ENCODE data around the gene DYNLL2. TPM values are rescaled to one million over a fixed set of nuclear protein-coding genes. Genes with fewer than 3 reads are reported as not detected.

DYNLL2 gene
- total RNA-seq, 5 donors from 2014 or later (not counting 1 experiment from before 2014, with no cell fraction given), result 30.4 to 42.1 (median 34.9) TPM

GRCh38 chr17:58107306-58107705, 24.1 kb downstream of the DYNLL2 start:
- Histone ChIP-seq H3K4me3 (ENCODE audit: control insufficient read depth in 1 of 2, extremely low read depth in 1 of 2, low read length in 1 of 2) (no peak overlapping the region), H3K4me1 (ENCODE audit: control insufficient read depth in 1 of 2, extremely low read depth in 1 of 2, insufficient read depth in 2 of 2, low read length in 2 of 2) (no peaks in the 10 kb centered on the region), H3K36me3 (ENCODE audit: control insufficient read depth in 2 of 2, extremely low read depth in 1 of 2, insufficient read depth in 1 of 2, low read length in 1 of 2) (no peaks in the 10 kb centered on the region), H3K27ac (ENCODE audit: low read length) (no peak overlapping the region), H3K27me3 (replicated peaks in 1 of 2; ENCODE audit: control insufficient read depth in 2 of 2, extremely low read depth in 1 of 2, insufficient read depth in 2 of 2, low read length in 1 of 2) (peaks cover 0 to 8% of the 10 kb centered on the region in 2 experiments), H3K9me3 (no peaks in the 10 kb centered on the region)
- H3K4me1 Mint-ChIP-seq, result no peaks in the 10 kb centered on the region
- H3K27ac Mint-ChIP-seq, result no peak overlapping the region
- WGBS (ENCODE audit: insufficient coverage), result no CpG with 5 or more reads among the region's 1 CpG
- no peak overlapping the region for H3K4me3 Mint-ChIP-seq
- peaks cover 0 to 3% of the 10 kb centered on the region in 2 donors for H3K27me3 Mint-ChIP-seq
- DNase-seq, result no peak
- POLR2A ChIA-PET, result no interaction called here
- CTCF ChIA-PET, result no interaction called here
- H3K36me3 Mint-ChIP-seq, result no peaks in the 10 kb centered on the region
- ATAC-seq (replicated peaks in 1 of 4), result no peak
- no peaks in the 10 kb centered on the region for H3K9me3 Mint-ChIP-seq

DNA sequence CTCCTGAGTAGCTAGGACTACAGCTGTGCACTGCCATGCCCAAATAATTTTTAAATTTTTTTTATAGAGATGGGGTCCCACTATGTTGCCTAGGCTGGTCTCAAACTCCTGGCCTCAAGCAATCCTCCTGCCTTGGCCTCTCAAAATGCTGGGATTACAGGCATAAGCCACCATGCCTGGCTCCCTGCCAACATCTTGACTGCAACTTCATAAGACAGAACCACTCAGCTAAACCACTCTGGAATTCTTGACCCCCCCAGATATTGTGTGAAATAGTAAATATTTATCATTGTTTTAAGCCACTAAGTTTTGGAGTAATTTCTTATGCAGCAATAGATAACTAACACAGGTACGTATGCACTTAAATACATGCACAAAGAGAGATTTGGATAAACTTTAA, 26.0 kb downstream of the DYNLL2 start:
- Mint-ChIP-seq H3K27ac (no peak overlapping the region), H3K4me1 (no peaks in the 10 kb centered on the region), H3K36me3 (no peaks in the 10 kb centered on the region), H3K9me3 (no peaks in the 10 kb centered on the region), H3K27me3 (peaks cover 0 to 3% of the 10 kb centered on the region in 2 donors), H3K4me3 (no peak overlapping the region)
- peaks cover 0 to 12% of the 10 kb centered on the region in 2 experiments for H3K27me3 ChIP-seq (replicated peaks in 1 of 2; ENCODE audit: control insufficient read depth in 2 of 2, extremely low read depth in 1 of 2, insufficient read depth in 2 of 2, low read length in 1 of 2)
- no peaks in the 10 kb centered on the region for H3K36me3 ChIP-seq (ENCODE audit: control insufficient read depth in 2 of 2, extremely low read depth in 1 of 2, insufficient read depth in 1 of 2, low read length in 1 of 2)
- H3K4me3 ChIP-seq (ENCODE audit: control insufficient read depth in 1 of 2, extremely low read depth in 1 of 2, low read length in 1 of 2), result no peak overlapping the region
- WGBS (ENCODE audit: insufficient coverage), result no CpG with 5 or more reads among the region's 1 CpG
- CTCF ChIA-PET, result no interaction called here
- DNase-seq (no peak), ATAC-seq (replicated peaks in 1 of 4) (no peak)
- H3K4me1 ChIP-seq (ENCODE audit: control insufficient read depth in 1 of 2, extremely low read depth in 1 of 2, insufficient read depth in 2 of 2, low read length in 2 of 2), result no peaks in the 10 kb centered on the region
- POLR2A ChIA-PET, result no interaction called here
- H3K27ac ChIP-seq (ENCODE audit: low read length), result no peak overlapping the region
- H3K9me3 ChIP-seq, result no peaks in the 10 kb centered on the region

- no peaks in the 10 kb centered on the region for H3K9me3 ChIP-seq
- H3K4me3 Mint-ChIP-seq, result no peak overlapping the region
- no peak overlapping the region for H3K27ac Mint-ChIP-seq
- no peaks in the 10 kb centered on the region for H3K36me3 Mint-ChIP-seq
- peaks cover 0 to 15% of the 10 kb centered on the region in 2 experiments for H3K27me3 ChIP-seq (replicated peaks in 1 of 2; ENCODE audit: control insufficient read depth in 2 of 2, extremely low read depth in 1 of 2, insufficient read depth in 2 of 2, low read length in 1 of 2)
- H3K36me3 ChIP-seq (ENCODE audit: control insufficient read depth in 2 of 2, extremely low read depth in 1 of 2, insufficient read depth in 1 of 2, low read length in 1 of 2), result no peaks in the 10 kb centered on the region
- no peak overlapping the region for H3K4me3 ChIP-seq (ENCODE audit: control insufficient read depth in 1 of 2, extremely low read depth in 1 of 2, low read length in 1 of 2)
- H3K27me3 Mint-ChIP-seq, result peaks cover 0 to 3% of the 10 kb centered on the region in 2 donors
- no peaks in the 10 kb centered on the region for H3K4me1 ChIP-seq (ENCODE audit: control insufficient read depth in 1 of 2, extremely low read depth in 1 of 2, insufficient read depth in 2 of 2, low read length in 2 of 2)
- ATAC-seq (replicated peaks in 1 of 4), result no peak
- ChIA-PET POLR2A (no interaction called here), CTCF (interaction anchor here in 1 of 2 donors (0.7 to 1.4 kb wide), 3 partner anchors 22 to 110 kb away, joined by 3 to 4 read pairs (median 3); no protein-coding TSS in a partner anchor)
- no peaks in the 10 kb centered on the region for H3K4me1 Mint-ChIP-seq
- no CpG with 5 or more reads among the region's 5 CpGs for WGBS (ENCODE audit: insufficient coverage)
- no peak for DNase-seq
- H3K27ac ChIP-seq (ENCODE audit: low read length), result no peak overlapping the region
- H3K9me3 Mint-ChIP-seq, result no peaks in the 10 kb centered on the region
Measured at GRCh38 chr17:58110012-58110411, 26.8 kb downstream of the DYNLL2 start.

- H3K9me3 Mint-ChIP-seq, result no peaks in the 10 kb centered on the region
Measured at GRCh38 chr17:58111676-58112075, 28.5 kb downstream of the DYNLL2 start.

DNA sequence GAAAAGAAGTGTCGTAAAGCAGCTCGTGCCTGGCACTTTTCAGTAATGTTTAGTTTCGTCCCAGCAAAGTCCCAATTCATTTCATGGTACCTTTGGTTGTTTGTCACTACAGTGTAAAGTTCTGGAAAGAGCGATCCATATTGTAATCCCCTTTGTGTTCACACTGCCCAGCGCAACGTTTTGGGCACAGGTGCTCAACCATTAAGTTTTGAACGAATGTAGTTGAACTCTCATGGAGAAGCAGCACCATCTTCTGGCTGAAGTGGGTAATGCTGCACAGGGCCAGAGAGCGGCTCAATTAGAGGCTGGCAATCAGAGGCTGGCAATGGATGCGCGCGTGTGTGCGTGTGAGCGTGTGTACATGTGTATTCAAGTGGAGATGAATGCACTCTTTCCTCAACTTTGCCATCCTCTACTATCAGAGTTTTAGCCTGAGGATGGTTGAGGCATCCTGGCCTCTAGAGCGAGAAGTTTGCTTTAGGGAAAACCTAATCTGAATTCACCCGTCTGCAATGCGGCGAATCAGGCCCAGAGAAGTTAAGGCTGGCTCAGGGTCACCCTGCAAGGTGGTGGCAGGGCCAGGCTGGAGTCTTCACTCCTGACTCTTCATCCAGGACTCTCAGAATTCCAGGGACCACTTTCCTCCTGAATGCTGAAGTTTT, 29.9 kb downstream of the DYNLL2 start:
- no peak overlapping the region for H3K27ac ChIP-seq (ENCODE audit: low read length)
- Mint-ChIP-seq H3K27ac (no peak overlapping the region), H3K9me3 (no peaks in the 10 kb centered on the region), H3K27me3 (peaks cover 0 to 8% of the 10 kb centered on the region in 2 donors), H3K4me1 (no peaks in the 10 kb centered on the region), H3K36me3 (peaks cover 3% of the 10 kb centered on the region), H3K4me3 (no peak overlapping the region)
- DNase-seq, result peak; percentile 53 to 89 (median 78)
- H3K9me3 ChIP-seq, result no peaks in the 10 kb centered on the region
- peaks cover 0 to 27% of the 10 kb centered on the region in 2 experiments for H3K27me3 ChIP-seq (replicated peaks in 1 of 2; ENCODE audit: control insufficient read depth in 2 of 2, extremely low read depth in 1 of 2, insufficient read depth in 2 of 2, low read length in 1 of 2)
- no peaks in the 10 kb centered on the region for H3K36me3 ChIP-seq (ENCODE audit: control insufficient read depth in 2 of 2, extremely low read depth in 1 of 2, insufficient read depth in 1 of 2, low read length in 1 of 2)
- H3K4me3 ChIP-seq (ENCODE audit: control insufficient read depth in 1 of 2, extremely low read depth in 1 of 2, low read length in 1 of 2), result no peak overlapping the region
- CTCF ChIA-PET, result interaction anchor here (0.5 to 1.0 kb wide), 5 partner anchors 114 to 1631 kb away, joined by 3 to 4 read pairs (median 3); no protein-coding TSS in a partner anchor
- H3K4me1 ChIP-seq (ENCODE audit: control insufficient read depth in 1 of 2, extremely low read depth in 1 of 2, insufficient read depth in 2 of 2, low read length in 2 of 2), result no peaks in the 10 kb centered on the region
- POLR2A ChIA-PET, result no interaction called here
- 36% methylated on average over 7 of the region's 17 CpGs for WGBS (ENCODE audit: insufficient coverage)
- peak; percentile 88 to 94 (median 90) for ATAC-seq (replicated peaks in 1 of 4)

More at GRCh38 chr17:58111676-58112075, 28.5 kb downstream of the DYNLL2 start:
- Mint-ChIP-seq H3K4me3 (no peak overlapping the region), H3K27me3 (peaks cover 0 to 3% of the 10 kb centered on the region in 2 donors), H3K4me1 (no peaks in the 10 kb centered on the region), H3K36me3 (no peaks in the 10 kb centered on the region), H3K27ac (no peak overlapping the region)
- Histone ChIP-seq H3K4me1 (ENCODE audit: control insufficient read depth in 1 of 2, extremely low read depth in 1 of 2, insufficient read depth in 2 of 2, low read length in 2 of 2) (no peaks in the 10 kb centered on the region), H3K27me3 (replicated peaks in 1 of 2; ENCODE audit: control insufficient read depth in 2 of 2, extremely low read depth in 1 of 2, insufficient read depth in 2 of 2, low read length in 1 of 2) (peaks cover 0 to 27% of the 10 kb centered on the region in 2 experiments), H3K27ac (ENCODE audit: low read length) (no peak overlapping the region), H3K9me3 (no peaks in the 10 kb centered on the region), H3K36me3 (ENCODE audit: control insufficient read depth in 2 of 2, extremely low read depth in 1 of 2, insufficient read depth in 1 of 2, low read length in 1 of 2) (no peaks in the 10 kb centered on the region), H3K4me3 (ENCODE audit: control insufficient read depth in 1 of 2, extremely low read depth in 1 of 2, low read length in 1 of 2) (no peak overlapping the region)
- DNase-seq (no peak), ATAC-seq (replicated peaks in 1 of 4) (no peak)
- ChIA-PET POLR2A (no interaction called here), CTCF (interaction anchor here in 1 of 2 donors (0.6 kb wide), 1 partner anchor 119 kb away, joined by 3 read pairs; no protein-coding TSS in a partner anchor)
- 58% methylated on average over 2 of the region's 3 CpGs for WGBS (ENCODE audit: insufficient coverage)

DNA sequence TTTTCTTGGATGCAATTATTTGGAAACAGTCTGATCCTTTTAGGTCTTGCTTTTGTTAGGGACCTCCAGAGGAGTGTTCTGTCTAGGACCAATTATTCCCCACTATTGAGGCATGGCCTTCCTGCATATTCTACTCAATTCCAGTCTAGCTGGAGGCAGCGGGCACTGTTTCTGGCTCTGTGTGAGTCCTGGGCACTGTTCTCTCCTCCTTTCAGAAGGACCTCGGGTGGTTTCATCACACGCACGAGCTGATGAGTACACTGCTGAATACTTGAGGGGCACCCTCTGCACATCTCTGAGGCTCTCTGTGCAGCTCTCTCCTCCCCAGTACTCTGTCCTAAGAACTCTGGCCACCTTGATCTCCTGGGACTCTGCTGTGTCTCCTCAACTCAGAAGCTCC, 30.7 kb downstream of the DYNLL2 start:
- Histone ChIP-seq H3K27me3 (replicated peaks in 1 of 2; ENCODE audit: control insufficient read depth in 2 of 2, extremely low read depth in 1 of 2, insufficient read depth in 2 of 2, low read length in 1 of 2) (peaks cover 0 to 27% of the 10 kb centered on the region in 2 experiments), H3K4me3 (ENCODE audit: control insufficient read depth in 1 of 2, extremely low read depth in 1 of 2, low read length in 1 of 2) (no peak overlapping the region), H3K4me1 (ENCODE audit: control insufficient read depth in 1 of 2, extremely low read depth in 1 of 2, insufficient read depth in 2 of 2, low read length in 2 of 2) (no peaks in the 10 kb centered on the region), H3K9me3 (no peaks in the 10 kb centered on the region), H3K27ac (ENCODE audit: low read length) (no peak overlapping the region), H3K36me3 (ENCODE audit: control insufficient read depth in 2 of 2, extremely low read depth in 1 of 2, insufficient read depth in 1 of 2, low read length in 1 of 2) (no peaks in the 10 kb centered on the region)
- DNase-seq (no peak), ATAC-seq (replicated peaks in 1 of 4) (no peak)
- Mint-ChIP-seq H3K9me3 (no peaks in the 10 kb centered on the region), H3K27ac (no peak overlapping the region), H3K27me3 (peaks cover 0 to 10% of the 10 kb centered on the region in 2 donors), H3K36me3 (peaks cover 3% of the 10 kb centered on the region), H3K4me1 (no peaks in the 10 kb centered on the region), H3K4me3 (no peak overlapping the region)
- WGBS (ENCODE audit: insufficient coverage), result 92% methylated on average over 4 of the region's 4 CpGs
- POLR2A ChIA-PET, result no interaction called here
- CTCF ChIA-PET, result interaction anchor here (0.6 to 0.9 kb wide), 5 partner anchors 56 to 258 kb away, joined by 3 to 6 read pairs (median 3); no protein-coding TSS in a partner anchor

All from T-cell (primary cell).